Liver (tissue), 9 donors: ENCODE results near the gene CARS2. TPM values are rescaled to one million over a fixed set of nuclear protein-coding genes. Genes with fewer than 3 reads are reported as not detected.

Experiments used
- DNase-seq: peaks from one replicate; pipeline ENCODE4 v3.0.0-alpha.2; 2017; ENCODE audit warnings: low spot score
- H3K27ac ChIP-seq, 2 donors: one replicate each; pipeline ENCODE4 v1.7.0; 2013; ENCODE audit warnings: inconsistent platforms in 2 of 2, low read length in 2 of 2, control low read depth in 1 of 2, low read depth in 1 of 2, mild to moderate bottlenecking in 1 of 2
- H3K27me3 ChIP-seq, 4 donors: one replicate each; pipeline versions ENCODE4 v1.6.1 to v1.7.0; 2013; ENCODE audit warnings: low read length in 3 of 4, inconsistent platforms in 1 of 4, mild to moderate bottlenecking in 1 of 4, moderate library complexity in 1 of 4; ENCODE audit not compliant: control insufficient read depth in 4 of 4, insufficient read depth in 4 of 4
- H3K36me3 ChIP-seq, 4 donors: one replicate each; pipeline versions ENCODE4 v1.6.1 to v1.7.0; 2013; ENCODE audit warnings: low read length in 3 of 4, mild to moderate bottlenecking in 3 of 4, low read depth in 1 of 4, moderate library complexity in 1 of 4; ENCODE audit not compliant: control insufficient read depth in 4 of 4, insufficient read depth in 3 of 4
- H3K4me1 ChIP-seq, 4 donors: one replicate each; pipeline versions ENCODE4 v1.6.1 to v1.7.0; 2013; ENCODE audit warnings: low read length in 3 of 4, mild to moderate bottlenecking in 3 of 4, moderate library complexity in 1 of 4; ENCODE audit not compliant: control insufficient read depth in 4 of 4, insufficient read depth in 4 of 4
- H3K4me3 ChIP-seq, 3 donors: one replicate each; pipeline versions ENCODE4 v1.6.1 to v1.7.0; 2013; ENCODE audit warnings: low read length in 3 of 3, control low read depth in 1 of 3, low read depth in 1 of 3, mild to moderate bottlenecking in 1 of 3
- H3K9ac ChIP-seq, 2 donors: one replicate each; pipeline ENCODE4 v1.7.0; 2013; ENCODE audit warnings: low read length in 2 of 2, mild to moderate bottlenecking in 2 of 2, moderate library complexity in 2 of 2, control low read depth in 1 of 2, low read depth in 1 of 2
- H3K9me3 ChIP-seq, 4 donors: one replicate each; pipeline versions ENCODE4 v1.6.1 to v1.7.0; 2013; ENCODE audit warnings: low read length in 3 of 4; ENCODE audit not compliant: control insufficient read depth in 4 of 4
- EGR1 ChIP-seq, 2 donors: IDR thresholded peaks; 2 replicates each; pipeline ENCODE4 v1.6.1; 2016 to 2018; ENCODE audit warnings: antibody characterized with exemption in 2 of 2, low read depth in 2 of 2
- FOXA1 ChIP-seq: IDR thresholded peaks from 2 replicates; pipeline ENCODE4 v1.6.1; 2016; ENCODE audit warnings: antibody characterized with exemption
- FOXA2 ChIP-seq: IDR thresholded peaks from 2 replicates; pipeline ENCODE4 v1.6.1; 2016; ENCODE audit warnings: antibody characterized with exemption
- GABPA ChIP-seq, 2 donors: IDR thresholded peaks in 1 of 2; conservative IDR thresholded peaks in 1 of 2; 2 replicates each; pipeline ENCODE4 v1.6.1; 2016; ENCODE audit warnings: antibody characterized with exemption in 2 of 2, mild to moderate bottlenecking in 1 of 2, moderate library complexity in 1 of 2
- HNF4G ChIP-seq: IDR thresholded peaks from 2 replicates; pipeline ENCODE4 v1.6.1; 2016; ENCODE audit warnings: antibody characterized with exemption
- JUND ChIP-seq, 2 donors: IDR thresholded peaks; 2 replicates each; pipeline ENCODE4 v1.6.1; 2016; ENCODE audit warnings: antibody characterized with exemption in 2 of 2
- NR2F2 ChIP-seq: IDR thresholded peaks from 2 replicates; pipeline ENCODE4 v1.6.1; 2016; ENCODE audit warnings: antibody characterized with exemption
- RXRA ChIP-seq, 2 donors: IDR thresholded peaks; 2 replicates each; pipeline ENCODE4 v1.6.1; 2017 to 2018; ENCODE audit warnings: antibody characterized with exemption in 2 of 2, mild to moderate bottlenecking in 1 of 2
- SP1 ChIP-seq: IDR thresholded peaks from 2 replicates; pipeline ENCODE4 v1.6.1; 2018; ENCODE audit warnings: antibody characterized with exemption, mild to moderate bottlenecking
- TAF1 ChIP-seq: conservative IDR thresholded peaks from 2 replicates; pipeline ENCODE4 v1.6.1; 2016; ENCODE audit warnings: antibody characterized with exemption, mild to moderate bottlenecking
- WGBS: extraction: QIAGEN DNeasy Blood & Tissue Kit; methylation state at CpG from one replicate; pipeline ENCODE4 v1.1.7; 2013; 5-methylcytosine and 5-hydroxymethylcytosine counted together
- polyA plus RNA-seq, 2 donors: library from polyadenylated mRNA; stranded (reverse) in 1 of 2; unstranded in 1 of 2; fragments of 200-250 nt in 1 of 2; fragments of >200 nt in 1 of 2; fragmentation: Nextera tagmentation in 1 of 2; extraction: Ambion mirVana in 1 of 2; gene quantifications; one replicate each; pipeline versions ENCODE4 v1.2.1 to v1.2.3, GENCODE V29; 2013 to 2015
- total RNA-seq, 2 donors: library from RNA; depleted of rRNA; stranded (reverse); fragments of >200 nt; gene quantifications; one replicate each; pipeline ENCODE4 v1.2.3, GENCODE V29; 2014
- TF ChIP-seq, protein P1 (sequence below): IDR thresholded peaks from 2 replicates; pipeline ENCODE4 v1.6.1; 2016; ENCODE audit warnings: antibody characterized with exemption
- TF ChIP-seq, protein P2 (sequence below): IDR thresholded peaks from 2 replicates; pipeline ENCODE4 v1.6.1; 2016; ENCODE audit warnings: antibody characterized with exemption
- donor health status: healthy.
- donor health status: healthy.
- donor health status: healthy.
- donor health status: healthy.
- donor health status: healthy.

Gene CARS2
- total and polyA plus RNA-seq, 4 donors: 28.6 to 44.0 (median 31.4) TPM

DNA sequence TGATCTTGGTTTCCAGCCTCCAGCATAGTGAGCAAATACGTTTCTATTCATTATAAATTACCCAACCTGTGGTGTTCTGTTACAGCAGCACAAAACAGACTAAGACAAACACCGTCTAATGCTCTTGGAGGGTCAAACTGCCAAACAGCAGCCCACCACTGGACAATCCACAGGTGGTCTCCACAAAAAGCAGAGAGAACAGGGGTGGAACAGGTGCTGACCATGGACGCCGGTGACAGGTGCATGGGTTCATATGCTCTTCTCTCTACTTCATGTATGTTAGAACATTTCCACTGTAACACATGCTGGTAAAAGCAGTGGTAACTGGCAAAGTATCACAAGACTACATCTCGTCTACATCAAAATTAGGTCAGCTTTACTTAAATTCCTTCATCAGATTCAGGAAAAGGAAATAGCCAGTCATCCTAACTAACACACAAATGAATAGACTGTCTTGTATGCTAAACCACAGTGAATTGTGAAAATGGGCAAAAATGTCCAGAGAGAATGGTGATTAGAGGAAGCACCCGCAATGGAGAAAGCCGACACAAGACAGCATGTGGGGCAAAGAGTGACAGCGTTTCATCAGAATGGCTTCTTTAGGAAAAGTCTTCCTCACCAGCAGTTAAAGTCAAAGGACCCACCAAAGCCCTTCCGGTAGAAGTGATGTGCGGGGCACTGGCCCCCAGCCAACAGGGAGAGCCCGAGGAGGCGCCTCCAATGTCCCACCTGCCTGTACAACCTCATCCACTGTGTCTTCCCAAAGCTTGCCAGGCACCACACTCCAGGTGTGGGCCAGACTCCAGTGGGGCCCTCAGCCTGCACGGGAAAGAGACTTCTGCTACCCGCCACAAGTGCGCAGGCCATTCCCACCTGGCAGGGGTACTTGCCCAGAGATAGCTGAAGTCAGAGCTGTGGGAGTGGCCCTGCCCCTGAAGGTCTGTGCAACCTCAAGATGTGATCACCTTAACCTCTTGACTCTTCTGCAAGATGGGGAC is 6.5 kb downstream of the CARS2 start:
- DNase-seq: no peak
- peaks cover 0 to 2% (median 0%) of the 10 kb centered on the region in 4 donors for H3K4me1 ChIP-seq
- no peaks in the 10 kb centered on the region for H3K27me3 ChIP-seq
- peaks cover 9 to 33% (median 14%) of the 10 kb centered on the region in 4 donors for H3K36me3 ChIP-seq
- H3K9ac ChIP-seq: no peak overlapping the region
- TF ChIP-seq FOXA1 (no peak), FOXA2 (no peak), JUND (IDR thresholded peaks at IDR 0.05) (no peak), EGR1 (IDR thresholded peaks at IDR 0.05; ENCODE audit: low read depth in 2 of 2) (no peak), NR2F2 (no peak), HNF4G (no peak), TAF1 (no peak)
- TF ChIP-seq, protein P1, sequence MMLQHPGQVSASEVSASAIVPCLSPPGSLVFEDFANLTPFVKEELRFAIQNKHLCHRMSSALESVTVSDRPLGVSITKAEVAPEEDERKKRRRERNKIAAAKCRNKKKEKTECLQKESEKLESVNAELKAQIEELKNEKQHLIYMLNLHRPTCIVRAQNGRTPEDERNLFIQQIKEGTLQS: no peak
- TF ChIP-seq, protein P2, sequence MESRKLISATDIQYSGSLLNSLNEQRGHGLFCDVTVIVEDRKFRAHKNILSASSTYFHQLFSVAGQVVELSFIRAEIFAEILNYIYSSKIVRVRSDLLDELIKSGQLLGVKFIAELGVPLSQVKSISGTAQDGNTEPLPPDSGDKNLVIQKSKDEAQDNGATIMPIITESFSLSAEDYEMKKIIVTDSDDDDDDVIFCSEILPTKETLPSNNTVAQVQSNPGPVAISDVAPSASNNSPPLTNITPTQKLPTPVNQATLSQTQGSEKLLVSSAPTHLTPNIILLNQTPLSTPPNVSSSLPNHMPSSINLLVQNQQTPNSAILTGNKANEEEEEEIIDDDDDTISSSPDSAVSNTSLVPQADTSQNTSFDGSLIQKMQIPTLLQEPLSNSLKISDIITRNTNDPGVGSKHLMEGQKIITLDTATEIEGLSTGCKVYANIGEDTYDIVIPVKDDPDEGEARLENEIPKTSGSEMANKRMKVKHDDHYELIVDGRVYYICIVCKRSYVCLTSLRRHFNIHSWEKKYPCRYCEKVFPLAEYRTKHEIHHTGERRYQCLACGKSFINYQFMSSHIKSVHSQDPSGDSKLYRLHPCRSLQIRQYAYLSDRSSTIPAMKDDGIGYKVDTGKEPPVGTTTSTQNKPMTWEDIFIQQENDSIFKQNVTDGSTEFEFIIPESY: no peak
- WGBS: 93% methylated on average over 15 of the region's 15 CpGs
- H3K4me3 ChIP-seq: no peak overlapping the region
- no peaks in the 10 kb centered on the region for H3K9me3 ChIP-seq
- H3K27ac ChIP-seq: no peak overlapping the region

DNA sequence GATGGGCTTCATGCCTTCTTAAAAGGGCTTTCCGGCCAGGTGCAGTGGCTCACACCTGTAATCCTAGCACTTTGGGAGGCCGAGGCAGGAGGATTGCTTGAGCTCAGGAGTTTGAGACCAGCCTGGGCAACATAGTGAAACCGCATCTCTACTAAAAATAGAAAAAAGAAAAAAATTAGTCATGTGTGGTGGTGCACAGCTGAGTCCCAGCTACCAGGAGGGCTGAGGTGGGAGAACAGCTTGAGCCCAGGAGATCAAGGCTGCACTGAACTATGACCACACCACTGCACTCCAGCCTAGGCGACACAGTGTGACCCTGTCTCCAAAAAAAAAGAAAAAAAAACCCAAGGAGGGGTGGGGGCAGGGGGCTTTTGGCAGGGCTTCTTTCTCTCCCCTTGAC is 7.2 kb downstream of the CARS2 start:
- no peak overlapping the region for H3K9ac ChIP-seq

More for the DNA sequence above, 7.2 kb downstream of the CARS2 start:
- DNase-seq: no peak
- no peak for TF ChIP-seq GABPA (IDR thresholded peaks at IDR 0.05 in 1 of 2, conservative IDR thresholded peaks at IDR 0.05 in 1 of 2)
- no peak for TF ChIP-seq EGR1 (IDR thresholded peaks at IDR 0.05; ENCODE audit: low read depth in 2 of 2)
- TF ChIP-seq, protein P2: no peak
- no peak for TF ChIP-seq RXRA (IDR thresholded peaks at IDR 0.05)
- no peak for TF ChIP-seq JUND (IDR thresholded peaks at IDR 0.05)
- no peak for TF ChIP-seq SP1
- TF ChIP-seq, protein P1: no peak
- Histone ChIP-seq H3K27me3 (no peaks in the 10 kb centered on the region), H3K4me1 (peaks cover 0 to 2% (median 0%) of the 10 kb centered on the region in 4 donors), H3K27ac (no peak overlapping the region), H3K36me3 (peaks cover 9 to 33% (median 14%) of the 10 kb centered on the region in 4 donors), H3K9me3 (no peaks in the 10 kb centered on the region), H3K4me3 (no peak overlapping the region)
- 92% methylated on average over 4 of the region's 4 CpGs for WGBS
